Astrocyte of the cerebellum (primary cell): ENCODE data around the gene ELN.

Experiments
- DNase-seq: peaks from one replicate; pipeline ENCODE4 v3.0.0-alpha.2; 2011; ENCODE audit warnings: low read depth
- H3K4me3 ChIP-seq: 2 replicates; pipeline ENCODE4 v1.5.1; 2011; ENCODE audit warnings: mild to moderate bottlenecking, low read depth, low read length, moderate library complexity
- CTCF ChIP-seq: IDR thresholded peaks from 2 replicates; pipeline ENCODE4 v1.5.1; 2012; ENCODE audit warnings: low read length, low read depth, moderate library complexity, mild to moderate bottlenecking; ENCODE audit errors: missing control alignments
- in situ Hi-C: cut with HindIII; loops from 2 replicates; pipeline ENCODE4 v1.10.0; 2017; ENCODE audit warnings: low sequenced_read_pairs

The ELN gene

GRCh38 chr7:74083928-74084721 is 56.2 kb downstream of the ELN start:
- TF ChIP-seq CTCF, result no peak
- DNase-seq, result no peak
- peak overlapping the region; percentile 63 for H3K4me3 ChIP-seq
- in situ Hi-C loops, result no loop called here

DNA sequence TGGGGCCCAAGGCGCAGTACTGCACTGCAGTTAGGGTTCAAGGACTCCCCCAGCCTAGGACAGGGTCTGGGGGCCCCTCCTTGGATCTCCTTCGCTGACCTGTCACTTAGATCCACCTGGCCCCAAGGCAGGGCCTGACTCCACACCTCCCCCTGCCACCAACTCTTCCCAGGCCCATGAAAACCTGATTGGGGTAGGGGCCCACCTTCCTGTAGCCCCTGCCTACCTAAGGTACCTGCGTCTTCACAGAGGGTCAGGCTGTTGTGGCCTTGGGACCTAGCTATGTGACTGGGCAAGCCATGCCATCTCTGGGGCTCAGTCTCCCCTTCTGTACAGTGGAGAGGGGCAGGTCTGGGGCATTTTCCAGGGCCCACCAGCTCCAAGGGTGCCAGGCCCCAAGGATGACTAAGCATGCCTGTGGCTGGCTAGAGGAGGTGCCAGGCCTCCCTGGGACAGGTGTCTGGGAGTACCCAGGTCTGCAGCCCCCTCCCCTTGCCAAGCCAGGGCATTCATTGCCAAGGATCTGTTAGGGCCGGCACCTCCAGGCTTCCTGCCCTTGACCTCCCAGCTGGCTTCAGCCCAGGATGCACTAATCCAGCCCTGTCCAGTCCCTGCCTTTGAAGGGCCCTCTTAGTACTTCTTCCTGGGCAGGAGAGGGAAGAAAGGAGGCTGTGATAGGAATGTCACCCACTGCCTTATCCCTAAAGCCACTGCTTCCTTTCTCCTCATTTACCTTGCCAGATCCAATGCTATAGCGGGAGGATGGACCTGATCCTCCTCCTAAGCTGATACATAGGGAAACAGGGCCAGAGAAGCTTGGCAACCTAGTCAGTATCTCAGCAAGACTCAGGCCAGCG is 57.0 kb downstream of the ELN start:
- DNase-seq, result no peak
- H3K4me3 ChIP-seq, result peak overlapping the region; percentile 63
- TF ChIP-seq CTCF, result no peak
- in situ Hi-C loops, result loop anchor here (5.0 kb wide), 1 partner anchor 92 kb away; no protein-coding TSS in a partner anchor

GRCh38 chr7:74087791-74088453 is 59.9 kb downstream of the ELN start:
- H3K4me3 ChIP-seq, result no peak overlapping the region
- in situ Hi-C loops, result loop anchor here (5.0 kb wide), 1 partner anchor 89 kb away; no protein-coding TSS in a partner anchor
- no peak for TF ChIP-seq CTCF
- no peak for DNase-seq

GRCh38 chr7:74092321-74092963 is 64.5 kb downstream of the ELN start:
- DNase-seq, result no peak
- in situ Hi-C loops, result no loop called here
- no peak overlapping the region for H3K4me3 ChIP-seq
- no peak for TF ChIP-seq CTCF

GRCh38 chr7:74092964-74093471 is 65.0 kb downstream of the ELN start:
- H3K4me3 ChIP-seq, result no peak overlapping the region
- in situ Hi-C loops, result no loop called here
- no peak for TF ChIP-seq CTCF
- no peak for DNase-seq
